Cardiac muscle cell (in vitro differentiated cells and primary cell): ENCODE measurements around the gene TECR. TPM values are rescaled to one million over a fixed set of nuclear protein-coding genes. Genes with fewer than 3 reads are reported as not detected.
"Not testable (repeated sequence)": the region's sequence is repeated elsewhere in the genome, so short reads cannot be mapped to it uniquely, and the experiment has no call there.

ENCODE experiments used
- DNase-seq, 2 donors: peaks; one replicate each; pipeline versions ENCODE4 v3.0.0 to v3.0.0-alpha.2; 2010 to 2017; ENCODE audit warnings: low read depth in 1 of 2, low spot score in 1 of 2
- H3K27ac ChIP-seq: fragments of 200-600 bp; sonication (generic); 2 replicates; pipeline ENCODE4 v1.5.1; 2016
- H3K27me3 ChIP-seq: fragments of 200-600 bp; sonication (generic); 2 replicates; pipeline ENCODE4 v1.6.0; 2016; ENCODE audit warnings: control low read depth
- H3K36me3 ChIP-seq: fragments of 200-600 bp; sonication (generic); 2 replicates; pipeline ENCODE4 v1.5.1; 2016; ENCODE audit warnings: control low read depth
- H3K4me1 ChIP-seq: fragments of 200-600 bp; sonication (generic); 2 replicates; pipeline ENCODE4 v1.8.1; 2017; ENCODE audit warnings: low read depth, mild to moderate bottlenecking, mixed run types
- H3K4me3 ChIP-seq: fragments of 200-600 bp; sonication (generic); 2 replicates; pipeline ENCODE4 v1.5.1; 2016; ENCODE audit warnings: mild to moderate bottlenecking
- H3K9me3 ChIP-seq: fragments of 200-600 bp; sonication (generic); 2 replicates; pipeline ENCODE4 v1.5.1; 2017; ENCODE audit warnings: low read depth, mild to moderate bottlenecking, control low read depth
- polyA plus RNA-seq: library from polyadenylated mRNA; unstranded; fragments of >200 nt; fragmentation: Nextera tagmentation; extraction: Ambion mirVana; gene quantifications from 2 replicates; pipeline ENCODE4 v1.2.1, GENCODE V29; 2016
- total RNA-seq: library from RNA; depleted of rRNA; stranded (reverse); fragments of >200 nt; gene quantifications from 2 replicates; pipeline ENCODE4 v1.2.3, GENCODE V29; 2016
- TF ChIP-seq, protein P1 (sequence below): IDR thresholded peaks from 2 replicates; pipeline ENCODE4 v1.5.1; 2012; ENCODE audit warnings: low read depth, mild to moderate bottlenecking, low read length

TECR gene
- total and polyA plus RNA-seq, 2 experiments from 2014 or later: 83.1 to 345 TPM

- H3K36me3 ChIP-seq: no peaks in the 10 kb centered on the region
- H3K4me1 ChIP-seq: no peaks in the 10 kb centered on the region
- peak within 1 kb of the TSS; percentile 69 for H3K4me3 ChIP-seq
- no peaks in the 10 kb centered on the region for H3K9me3 ChIP-seq
- peak; percentile 99 to 100 for DNase-seq
- peak within 1 kb of the TSS; percentile 27 for H3K27ac ChIP-seq
- no peaks in the 10 kb centered on the region for H3K27me3 ChIP-seq
- TF ChIP-seq, protein P1, sequence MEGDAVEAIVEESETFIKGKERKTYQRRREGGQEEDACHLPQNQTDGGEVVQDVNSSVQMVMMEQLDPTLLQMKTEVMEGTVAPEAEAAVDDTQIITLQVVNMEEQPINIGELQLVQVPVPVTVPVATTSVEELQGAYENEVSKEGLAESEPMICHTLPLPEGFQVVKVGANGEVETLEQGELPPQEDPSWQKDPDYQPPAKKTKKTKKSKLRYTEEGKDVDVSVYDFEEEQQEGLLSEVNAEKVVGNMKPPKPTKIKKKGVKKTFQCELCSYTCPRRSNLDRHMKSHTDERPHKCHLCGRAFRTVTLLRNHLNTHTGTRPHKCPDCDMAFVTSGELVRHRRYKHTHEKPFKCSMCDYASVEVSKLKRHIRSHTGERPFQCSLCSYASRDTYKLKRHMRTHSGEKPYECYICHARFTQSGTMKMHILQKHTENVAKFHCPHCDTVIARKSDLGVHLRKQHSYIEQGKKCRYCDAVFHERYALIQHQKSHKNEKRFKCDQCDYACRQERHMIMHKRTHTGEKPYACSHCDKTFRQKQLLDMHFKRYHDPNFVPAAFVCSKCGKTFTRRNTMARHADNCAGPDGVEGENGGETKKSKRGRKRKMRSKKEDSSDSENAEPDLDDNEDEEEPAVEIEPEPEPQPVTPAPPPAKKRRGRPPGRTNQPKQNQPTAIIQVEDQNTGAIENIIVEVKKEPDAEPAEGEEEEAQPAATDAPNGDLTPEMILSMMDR: no peak
Observed at GRCh38 chr19:14496029-14496833, 33.2 kb upstream of the TECR start, which contains the start of gene GIPC1. TSS of gene GIPC1 (minus strand) at chr19:14496127. CDS start at chr19:14482976, 13,151 bp downstream.

- Histone ChIP-seq H3K27me3 (no peaks in the 10 kb centered on the region), H3K9me3 (no peaks in the 10 kb centered on the region), H3K4me3 (no peak overlapping the region), H3K27ac (peak overlapping the region; percentile 27), H3K36me3 (no peaks in the 10 kb centered on the region), H3K4me1 (no peaks in the 10 kb centered on the region)
- no peak for DNase-seq
- TF ChIP-seq, protein P1: no peak
Observed at GRCh38 chr19:14496834-14497227, 32.6 kb upstream of the TECR start.

GRCh38 chr19:14497228-14497921 lies 32.0 kb upstream of the TECR start:
- TF ChIP-seq, protein P1: no peak
- no peaks in the 10 kb centered on the region for H3K4me1 ChIP-seq
- no peaks in the 10 kb centered on the region for H3K36me3 ChIP-seq
- no peak overlapping the region for H3K4me3 ChIP-seq
- H3K9me3 ChIP-seq: no peaks in the 10 kb centered on the region
- peak; percentile 33 for DNase-seq
- no peak overlapping the region for H3K27ac ChIP-seq
- H3K27me3 ChIP-seq: no peaks in the 10 kb centered on the region

DNA sequence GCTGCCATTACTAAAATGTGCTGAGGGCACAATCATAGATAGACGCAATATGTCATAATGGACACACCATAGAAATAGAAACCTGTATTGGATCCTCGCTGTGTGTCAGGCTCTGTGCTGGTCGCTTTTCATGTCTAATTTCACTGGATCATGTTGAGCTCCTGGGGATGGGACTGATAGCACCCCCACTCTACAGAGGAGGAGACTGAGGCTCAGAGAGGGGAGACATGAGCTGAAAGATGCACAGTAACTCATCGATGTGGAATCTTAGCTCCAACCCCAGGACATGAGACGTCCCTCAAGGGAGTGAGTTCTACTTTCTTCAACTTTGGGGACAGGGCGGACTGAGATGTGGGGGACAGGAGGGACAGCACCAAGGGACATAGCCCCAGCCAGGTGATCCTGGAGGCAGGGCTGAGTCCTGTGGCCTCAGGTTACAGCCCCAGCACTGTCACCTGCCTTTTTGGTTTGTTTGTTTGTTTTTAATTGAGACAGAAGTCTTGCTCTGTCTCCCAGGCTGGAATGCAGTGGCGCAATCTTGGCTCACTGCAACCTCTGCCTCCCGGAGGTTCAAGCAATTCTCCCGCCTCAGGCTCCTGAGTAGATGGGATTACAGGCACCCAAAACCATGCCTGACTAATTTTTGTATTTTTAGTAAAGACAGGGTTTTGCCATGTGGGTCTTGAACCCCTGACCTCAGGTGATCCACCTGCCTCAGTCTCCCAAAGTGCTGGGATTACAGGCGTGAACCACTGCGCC lies 26.9 kb upstream of the TECR start:
- H3K9me3 ChIP-seq: no peaks in the 10 kb centered on the region
- peak in 1 of 2 donors; percentile 64 for DNase-seq
- no peak overlapping the region for H3K4me3 ChIP-seq
- TF ChIP-seq, protein P1: no peak
- H3K36me3 ChIP-seq: no peaks in the 10 kb centered on the region
- peaks cover 5% of the 10 kb centered on the region for H3K27me3 ChIP-seq
- H3K4me1 ChIP-seq: peaks cover 2% of the 10 kb centered on the region
- no peak overlapping the region for H3K27ac ChIP-seq

DNA sequence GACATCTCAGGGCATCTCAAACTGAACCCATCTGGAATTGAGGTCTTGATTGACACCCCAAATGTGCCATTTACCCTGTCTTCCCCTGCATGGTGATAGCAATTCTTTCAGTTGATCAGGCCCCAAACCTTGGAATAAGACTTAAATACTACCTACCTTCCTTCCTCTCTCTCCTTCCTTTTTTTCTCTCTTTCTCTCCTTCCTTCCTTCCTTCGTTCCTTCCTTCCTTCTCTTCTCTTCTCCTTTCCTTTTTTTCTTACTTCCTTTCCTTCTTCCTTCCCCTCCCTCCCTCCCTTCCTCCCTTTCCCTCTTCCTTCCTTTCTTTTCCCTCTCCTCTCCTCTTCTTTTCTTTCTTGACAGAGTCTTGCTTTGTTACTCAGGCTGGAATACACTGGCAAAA lies 26.1 kb upstream of the TECR start:
- TF ChIP-seq, protein P1: no peak
- Histone ChIP-seq H3K4me3 (no peak overlapping the region), H3K27ac (no peak overlapping the region), H3K27me3 (peaks cover 5% of the 10 kb centered on the region), H3K36me3 (no peaks in the 10 kb centered on the region), H3K9me3 (no peaks in the 10 kb centered on the region), H3K4me1 (peaks cover 6% of the 10 kb centered on the region)
- no peak for DNase-seq

- H3K4me1 ChIP-seq, DNase-seq, H3K4me3 ChIP-seq, H3K36me3 ChIP-seq, H3K27me3 ChIP-seq, H3K27ac ChIP-seq, H3K9me3 ChIP-seq: not testable (repeated sequence)
Observed at GRCh38 chr19:14504575-14504974, 24.8 kb upstream of the TECR start.
